Cardiac septum (tissue), 1 donor: ENCODE results near the gene LPCAT1. TPM values are rescaled to one million over a fixed set of nuclear protein-coding genes. Genes with fewer than 3 reads are reported as not detected.
"Not testable (repeated sequence)": the region's sequence is repeated elsewhere in the genome, so short reads cannot be mapped to it uniquely, and the experiment has no call there.

Source experiments
- DNase-seq: peaks from one replicate; pipeline ENCODE4 v3.0.0-alpha.2; 2020; ENCODE audit warnings: low spot score
- intact Hi-C: fragments of 100-400 bp; cut with DNase I; formaldehyde crosslinking; loops from one replicate; pipeline ENCODE4 v1.14.0; 2022
- total RNA-seq: library from RNA; stranded (reverse); fragmentation: NEBNext Ultra II Directional; extraction: Animal tissue kit (Norgen Biotek cat#: 25700); gene quantifications from one replicate; pipeline ENCODE4 v1.2.1, GENCODE V29; 2021
- donor health status: DM: no; HTN: no; CAD: no.

Gene LPCAT1
- total RNA-seq, 1 donor from 2014 or later: 14.7 TPM

DNA sequence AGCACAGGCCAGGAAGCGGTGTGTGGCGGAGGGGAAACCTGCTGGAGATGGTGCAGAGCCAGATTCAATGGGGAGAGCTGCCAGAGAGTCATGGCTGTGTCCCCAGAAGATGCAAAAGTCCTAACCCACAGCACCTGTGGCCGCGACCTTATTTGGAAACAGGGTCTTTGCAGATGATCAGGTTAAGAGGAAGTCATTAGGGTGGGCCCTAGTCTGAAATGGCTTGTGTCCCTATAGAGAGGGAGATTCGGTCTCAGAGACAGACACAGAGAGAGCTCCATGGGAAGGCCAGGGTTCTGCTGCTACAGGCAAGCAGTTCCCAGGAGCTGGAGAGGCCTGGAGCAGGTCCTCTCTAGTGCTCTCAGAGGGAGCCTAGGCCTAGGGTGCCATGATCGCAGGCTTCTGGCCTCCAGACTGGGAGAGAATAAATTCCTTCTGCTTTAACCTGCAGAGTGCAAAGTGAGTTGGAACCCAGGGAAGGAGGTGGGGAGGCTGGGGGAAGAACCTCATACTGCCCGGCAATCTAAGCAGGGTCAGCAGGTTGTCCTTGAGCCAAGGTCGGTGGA lies 1.9 kb upstream of the LPCAT1 start:
- intact Hi-C loops: no loop called here
- DNase-seq: peak; percentile 56

DNA sequence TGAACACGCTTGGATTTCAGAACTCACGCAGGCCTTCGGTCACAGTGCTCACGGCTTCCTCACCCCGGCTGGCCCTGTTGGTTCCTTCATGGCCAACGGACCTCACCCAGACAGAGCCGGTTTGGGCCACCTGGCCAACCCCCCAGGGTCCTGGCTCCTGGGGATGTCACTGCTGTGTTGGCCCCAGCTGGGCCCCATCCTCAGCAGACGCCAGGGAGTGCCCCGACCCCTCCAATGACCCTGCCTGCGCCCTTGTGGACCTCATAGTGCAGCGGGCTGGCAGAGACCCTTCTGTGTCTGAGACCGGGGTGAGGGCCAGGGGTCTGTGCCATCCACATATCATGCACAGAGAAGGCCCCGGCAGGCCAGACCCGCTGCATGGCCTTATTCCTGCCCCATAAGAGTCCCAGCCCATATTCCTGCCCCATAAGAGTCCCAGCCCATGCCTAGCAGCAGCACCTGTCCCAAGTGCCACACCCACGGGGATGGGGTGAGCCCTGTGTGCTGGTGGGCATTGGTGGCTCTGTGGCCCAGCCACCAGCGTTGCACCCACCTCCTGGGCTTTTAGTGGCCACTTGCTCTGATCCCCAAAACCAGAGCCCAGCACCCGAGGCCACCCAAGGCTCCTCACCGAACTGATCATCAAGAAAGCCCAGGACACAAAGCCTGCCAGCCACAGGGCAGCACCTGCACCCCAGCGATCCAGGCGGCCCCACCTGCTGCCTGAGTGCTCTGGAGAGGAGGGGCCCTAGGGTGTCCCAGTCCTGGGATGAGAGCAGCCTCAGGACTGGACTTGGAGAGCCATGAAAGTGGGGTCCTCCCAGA lies 1.3 kb upstream of the LPCAT1 start:
- DNase-seq: peak; percentile 73
- intact Hi-C loops: no loop called here

DNA sequence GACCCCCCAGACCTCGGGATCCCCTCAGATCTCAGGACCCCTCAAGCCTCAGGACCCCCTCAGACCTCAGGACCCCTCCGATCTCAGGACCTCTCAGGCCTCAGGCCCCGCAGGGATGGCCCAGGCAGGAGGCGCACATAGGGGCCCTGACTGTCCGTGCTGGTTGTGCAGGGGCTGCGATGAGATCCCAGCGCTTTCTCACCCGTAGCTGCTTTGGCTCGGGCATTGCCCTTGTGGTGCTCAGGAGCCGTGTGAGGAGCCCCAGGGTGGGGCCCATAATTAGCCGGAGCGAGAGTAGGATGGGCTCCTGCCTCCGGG lies 680 bp upstream of the LPCAT1 start:
- intact Hi-C loops: no loop called here
- DNase-seq: no peak

DNA sequence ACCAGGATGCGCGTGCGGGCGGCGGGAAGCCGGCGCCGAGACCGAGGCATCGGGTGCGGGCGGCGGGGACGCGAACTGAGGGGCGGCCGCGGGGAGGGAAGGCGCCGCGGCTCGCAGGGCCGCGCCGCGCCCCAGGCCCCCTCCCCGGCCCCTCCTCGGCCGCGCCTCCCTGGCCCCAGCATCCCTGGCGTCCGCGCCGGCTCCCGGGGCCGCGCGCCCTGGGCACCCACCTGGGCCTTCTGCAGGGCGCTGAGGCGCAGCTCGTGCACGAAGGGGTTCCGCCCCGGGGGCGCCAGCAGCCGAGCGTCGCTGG lies 324 bp downstream of the LPCAT1 start:
- intact Hi-C loops: no loop called here
- DNase-seq: peak; percentile 72

DNA sequence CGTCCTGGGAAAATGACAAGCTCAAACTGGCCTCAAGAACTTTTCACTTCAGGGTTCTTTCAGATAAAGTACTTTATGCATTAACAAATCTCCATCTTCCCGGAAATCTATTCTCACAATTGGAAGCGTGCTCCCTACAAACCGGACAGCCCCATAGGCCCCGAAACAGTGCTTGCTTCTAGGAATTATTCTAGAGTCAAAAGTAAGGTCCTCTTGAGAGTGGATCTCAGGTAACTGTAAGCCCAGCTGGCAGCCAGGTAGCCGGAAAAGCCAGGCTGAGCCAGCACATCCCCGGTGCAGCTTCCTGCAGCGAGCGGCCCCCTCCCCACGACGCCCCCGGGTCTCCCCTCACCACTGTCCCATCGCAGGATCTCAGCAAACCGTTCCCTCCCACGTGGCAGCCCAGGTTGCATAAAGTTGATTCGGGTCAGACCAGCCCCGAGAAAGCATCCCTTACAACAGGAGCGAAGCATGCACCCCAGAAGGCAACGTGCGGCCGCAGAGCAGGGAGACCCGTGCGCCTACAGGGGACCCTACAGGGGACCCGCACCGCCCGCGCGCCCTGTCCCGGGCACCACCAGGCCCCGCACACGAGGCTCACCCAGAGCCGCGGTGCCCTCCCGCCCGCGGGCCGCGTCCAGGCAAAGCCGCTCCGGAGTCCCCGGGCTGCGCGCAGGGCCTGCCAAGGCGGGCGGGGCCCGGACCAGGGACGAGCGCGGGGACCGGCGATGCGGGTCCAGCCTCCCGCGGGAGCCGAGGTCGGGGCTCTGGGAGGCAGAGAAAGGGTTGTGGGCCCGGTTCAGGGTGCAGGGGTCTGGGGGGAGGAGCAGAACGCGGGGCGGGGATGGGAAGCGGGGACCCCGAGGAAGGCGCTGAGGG lies 920 bp downstream of the LPCAT1 start:
- intact Hi-C loops: no loop called here
- peak; percentile 75 for DNase-seq

DNA sequence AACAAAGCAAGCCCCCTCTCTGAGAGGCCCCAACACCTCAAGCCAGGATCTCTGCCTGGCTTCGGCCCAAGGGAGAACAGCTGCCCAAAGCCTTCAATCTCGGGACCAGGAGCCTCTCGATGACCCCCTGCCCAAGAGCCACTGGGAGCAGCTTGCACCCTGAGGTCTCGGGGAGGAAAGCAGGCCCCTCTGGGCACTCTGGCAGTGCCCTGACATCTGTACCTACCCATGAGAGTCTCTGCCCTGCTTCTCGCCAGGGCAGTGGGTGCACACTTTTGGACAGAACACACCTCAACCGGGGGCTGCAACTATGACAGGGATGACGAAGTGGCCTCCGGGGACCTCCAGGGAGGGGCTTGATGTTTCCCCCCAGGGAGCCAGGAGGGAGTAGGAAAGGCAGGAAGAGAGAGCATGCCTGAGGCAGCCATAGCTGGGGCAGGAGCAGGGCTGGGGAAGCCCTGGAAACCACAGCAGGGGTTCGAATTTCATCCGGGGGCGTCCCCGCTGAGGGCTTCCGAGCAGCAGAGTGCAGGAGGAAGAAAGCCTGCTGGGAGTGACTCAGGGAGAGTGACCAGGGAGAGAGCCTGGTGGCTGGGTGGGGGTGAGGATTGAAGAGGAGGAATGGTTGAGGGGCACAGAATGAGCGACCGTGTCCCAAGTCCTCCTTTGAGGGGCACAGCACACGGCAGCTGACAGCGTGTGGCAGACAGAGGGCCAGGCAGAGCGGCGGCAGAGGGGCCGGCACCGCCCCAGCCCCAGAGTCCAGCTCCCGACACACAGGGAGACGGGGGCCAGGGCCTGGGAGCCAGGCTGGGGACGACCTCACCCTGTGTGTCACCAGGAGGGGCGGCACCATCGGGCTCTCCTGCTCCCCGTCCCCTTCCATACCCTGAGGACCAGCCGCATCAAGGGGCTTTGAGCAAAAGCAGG lies 1.8 kb downstream of the LPCAT1 start:
- DNase-seq: peak; percentile 61
- intact Hi-C loops: no loop called here

DNA sequence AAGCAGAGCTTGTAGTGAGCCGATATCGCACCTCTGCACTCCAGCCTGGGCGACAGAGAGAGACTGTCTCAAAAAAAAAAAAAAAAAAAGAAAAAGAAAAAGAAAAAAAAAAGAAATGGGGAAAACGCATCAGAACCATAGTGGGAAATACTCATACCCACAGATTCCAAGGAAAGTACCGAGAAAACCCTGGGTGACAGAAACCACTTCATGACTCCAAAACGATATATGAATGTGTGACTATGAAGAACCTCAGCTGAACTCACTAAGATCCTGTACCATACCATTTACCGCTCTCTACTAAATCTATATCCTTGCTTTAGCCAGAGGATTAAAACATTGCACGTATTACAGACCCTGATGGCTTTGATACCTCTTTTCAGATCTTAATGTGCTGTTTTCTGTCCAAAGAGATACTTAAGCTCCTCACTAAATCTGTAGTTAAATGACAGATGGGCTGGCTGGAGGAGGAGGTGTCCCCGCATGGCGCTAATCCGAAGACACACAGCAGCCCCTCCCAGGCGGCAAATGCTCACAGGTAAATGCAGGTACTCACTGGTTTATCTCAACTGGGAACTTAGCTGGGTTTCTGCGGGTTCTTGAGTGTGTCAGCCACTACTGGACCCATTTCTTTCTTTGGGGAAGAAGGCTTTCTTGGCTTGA lies 2.8 kb downstream of the LPCAT1 start:
- no peak for DNase-seq
- intact Hi-C loops: no loop called here

DNA sequence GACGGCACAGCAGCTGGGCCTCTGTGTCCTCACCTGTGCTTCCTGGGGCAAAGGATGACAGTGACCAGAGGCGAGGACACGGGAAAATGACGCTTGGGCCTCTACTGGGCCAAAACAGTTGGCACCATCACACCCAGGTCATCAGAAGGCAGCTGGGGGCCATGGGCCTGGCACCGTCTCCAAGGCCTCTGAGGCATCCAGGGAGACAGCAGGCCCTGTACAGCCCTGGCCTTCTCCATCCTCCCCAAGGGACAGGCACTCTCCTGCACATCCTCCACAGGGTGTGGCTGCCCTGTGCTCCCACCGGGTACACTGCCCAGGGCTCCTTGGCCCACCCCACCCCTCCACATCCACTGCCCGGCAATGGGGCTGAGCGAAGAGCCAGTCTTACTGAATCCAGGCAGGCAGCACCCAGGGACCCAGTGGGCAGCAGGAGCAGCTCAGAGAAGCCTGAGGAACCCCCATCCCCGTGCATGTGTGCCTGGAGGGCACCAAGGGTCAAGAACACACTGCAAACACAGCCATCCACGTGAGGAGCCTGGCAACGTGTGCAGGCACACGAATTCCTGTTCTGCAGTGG lies 4.0 kb downstream of the LPCAT1 start:
- DNase-seq: peak; percentile 53
- intact Hi-C loops: no loop called here

DNA sequence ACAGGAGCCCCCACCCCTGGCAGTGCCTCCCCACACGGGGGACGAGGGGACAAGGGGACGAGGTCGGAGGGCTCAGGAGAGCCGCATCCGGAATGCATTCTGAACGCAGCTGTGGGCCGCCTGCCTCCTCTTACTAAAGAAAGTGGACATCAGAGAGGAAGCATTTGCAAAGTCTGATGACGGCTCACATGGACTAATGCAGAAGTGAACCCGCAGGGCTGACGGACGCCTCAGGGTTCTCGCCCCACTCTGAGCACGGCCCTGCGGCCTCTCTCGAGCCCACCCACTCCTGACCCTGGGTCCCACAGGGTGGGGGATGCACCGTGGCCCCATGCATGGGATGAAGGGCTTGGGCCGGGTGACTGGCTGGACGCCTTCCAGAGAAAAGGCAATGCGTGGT lies 5.9 kb downstream of the LPCAT1 start:
- intact Hi-C loops: no loop called here

DNA sequence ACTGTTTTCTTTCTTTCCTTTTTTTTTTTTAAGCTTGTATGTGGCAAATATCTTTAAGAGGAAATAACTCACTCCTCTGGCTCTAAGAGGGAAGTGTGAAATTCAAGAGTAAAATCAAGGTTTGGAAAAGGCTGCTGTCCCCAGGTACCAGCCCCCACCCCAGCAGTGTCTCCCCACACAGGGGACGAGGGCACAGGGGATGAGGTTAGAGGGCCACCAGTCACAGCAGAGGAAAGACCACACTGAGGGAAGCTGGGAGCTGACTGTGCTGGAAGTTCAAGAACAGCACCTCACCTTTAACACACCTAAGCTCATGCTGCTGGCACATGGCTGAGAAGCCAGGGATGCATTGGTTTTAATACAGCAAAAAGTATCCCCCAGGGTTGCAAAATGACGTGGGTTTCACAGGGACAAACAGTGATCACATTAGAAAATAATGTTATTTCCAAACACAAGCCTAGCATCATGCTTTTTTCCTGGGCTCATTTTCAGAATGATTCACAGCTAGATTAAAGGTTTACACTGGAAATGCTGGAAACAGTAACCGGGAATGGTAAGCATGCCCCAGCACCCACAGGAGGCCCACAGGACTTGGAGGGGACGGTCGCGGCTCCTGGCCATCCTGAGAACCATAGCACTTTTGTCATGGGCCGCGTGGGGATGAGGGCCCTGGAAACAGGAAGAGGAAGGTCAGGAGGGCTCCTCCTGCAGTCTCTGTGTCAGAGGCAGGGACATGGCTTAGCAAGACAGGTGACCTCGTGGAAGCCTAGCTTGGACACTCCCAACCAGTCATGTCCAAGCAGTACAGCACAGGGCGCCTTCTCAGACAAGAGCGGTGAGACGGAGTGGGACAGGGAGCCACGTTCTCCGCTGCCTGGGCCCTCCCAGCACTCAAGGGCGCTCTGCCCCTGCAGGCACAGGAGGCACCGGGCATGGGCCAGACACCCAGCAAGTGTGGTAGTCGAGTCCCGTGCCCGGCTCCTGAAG lies 6.9 kb downstream of the LPCAT1 start:
- intact Hi-C loops: no loop called here
- DNase-seq: peak; percentile 51

More for the DNA sequence above, 5.9 kb downstream of the LPCAT1 start:
- peak; percentile 59 for DNase-seq

DNA sequence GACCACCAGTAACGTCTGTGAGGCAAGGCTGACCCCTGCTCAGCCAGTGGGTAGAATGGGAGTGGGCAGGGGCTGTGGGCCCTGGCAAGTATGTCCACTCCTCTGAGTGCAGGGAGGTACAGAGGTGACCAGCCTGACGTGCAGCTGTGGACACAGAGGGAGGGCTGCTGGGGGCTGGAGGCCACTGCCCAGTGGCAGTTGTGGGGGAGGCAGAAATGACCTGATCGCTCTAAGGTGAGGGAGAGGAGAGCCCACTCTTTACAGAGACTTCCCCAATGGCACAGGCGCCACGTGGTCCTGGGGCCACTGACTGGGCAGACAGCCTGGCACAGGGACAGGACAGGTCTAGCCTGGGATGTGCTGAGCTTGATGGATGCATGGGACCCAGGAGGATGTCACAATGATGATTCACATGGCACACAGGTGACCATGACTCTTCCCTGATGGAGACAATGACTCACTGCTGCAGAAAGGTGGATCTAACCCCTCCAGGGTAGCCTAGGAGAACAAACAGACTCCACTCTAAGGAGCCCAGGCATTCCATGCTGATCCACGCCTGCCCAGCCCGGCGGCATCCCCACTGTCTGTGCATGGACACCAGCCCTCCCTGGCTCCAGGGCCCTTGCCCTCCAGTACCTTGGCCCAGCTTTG lies 7.7 kb downstream of the LPCAT1 start:
- intact Hi-C loops: no loop called here
- DNase-seq: peak; percentile 57

DNA sequence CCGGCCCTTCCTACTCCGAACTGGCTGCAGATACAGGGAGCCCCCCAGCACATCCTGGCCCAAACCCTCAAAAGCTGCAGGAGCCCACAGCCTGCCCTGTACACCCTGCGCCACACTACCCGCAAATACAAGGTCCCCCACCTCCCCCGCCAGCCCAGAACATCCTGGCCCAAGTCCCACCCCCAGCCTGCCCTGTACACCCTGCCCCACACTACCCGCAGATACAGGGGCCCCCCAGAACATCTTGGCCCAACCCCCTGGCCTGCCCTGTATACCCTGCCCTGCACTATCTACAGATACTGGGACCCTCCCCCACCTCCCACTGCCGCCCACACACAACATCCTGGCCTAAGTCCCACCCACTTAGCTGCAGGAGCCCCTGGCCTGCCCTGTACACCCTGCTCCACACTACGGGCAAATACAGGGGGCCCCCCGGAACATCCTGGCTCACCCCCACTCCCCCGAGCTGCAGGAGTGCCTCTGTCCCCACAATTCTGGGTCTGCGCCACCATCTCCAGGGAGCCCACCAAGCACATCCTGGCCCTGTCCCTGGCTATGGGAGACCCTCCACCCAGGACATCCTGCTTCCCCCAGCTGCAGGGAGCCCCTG lies 8.3 kb downstream of the LPCAT1 start:
- intact Hi-C loops: no loop called here
- peak; percentile 60 for DNase-seq

DNA sequence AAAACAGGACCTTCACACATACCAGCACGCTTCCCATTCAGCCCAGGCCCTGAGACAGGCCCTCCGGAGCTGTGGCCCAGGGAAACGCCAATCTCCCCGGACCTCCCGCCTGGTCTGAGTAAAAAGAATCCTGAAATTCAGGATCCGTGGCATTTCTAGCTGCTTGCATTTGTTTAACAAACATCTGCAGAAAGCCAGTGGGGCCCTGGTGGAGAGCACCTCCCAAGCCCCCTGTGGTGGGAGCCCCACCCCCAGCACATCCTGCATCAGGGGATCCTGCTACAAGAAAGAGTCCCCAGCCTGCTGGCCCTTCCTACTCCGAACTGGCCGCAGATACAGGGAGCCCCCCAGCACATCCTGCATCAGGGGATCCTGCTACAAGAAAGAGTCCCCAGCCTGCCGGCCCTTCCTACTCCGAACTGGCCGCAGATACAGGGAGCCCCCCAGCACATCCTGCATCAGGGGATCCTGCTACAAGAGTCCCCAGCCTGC lies 8.9 kb downstream of the LPCAT1 start:
- intact Hi-C loops: not testable (repeated sequence)

DNA sequence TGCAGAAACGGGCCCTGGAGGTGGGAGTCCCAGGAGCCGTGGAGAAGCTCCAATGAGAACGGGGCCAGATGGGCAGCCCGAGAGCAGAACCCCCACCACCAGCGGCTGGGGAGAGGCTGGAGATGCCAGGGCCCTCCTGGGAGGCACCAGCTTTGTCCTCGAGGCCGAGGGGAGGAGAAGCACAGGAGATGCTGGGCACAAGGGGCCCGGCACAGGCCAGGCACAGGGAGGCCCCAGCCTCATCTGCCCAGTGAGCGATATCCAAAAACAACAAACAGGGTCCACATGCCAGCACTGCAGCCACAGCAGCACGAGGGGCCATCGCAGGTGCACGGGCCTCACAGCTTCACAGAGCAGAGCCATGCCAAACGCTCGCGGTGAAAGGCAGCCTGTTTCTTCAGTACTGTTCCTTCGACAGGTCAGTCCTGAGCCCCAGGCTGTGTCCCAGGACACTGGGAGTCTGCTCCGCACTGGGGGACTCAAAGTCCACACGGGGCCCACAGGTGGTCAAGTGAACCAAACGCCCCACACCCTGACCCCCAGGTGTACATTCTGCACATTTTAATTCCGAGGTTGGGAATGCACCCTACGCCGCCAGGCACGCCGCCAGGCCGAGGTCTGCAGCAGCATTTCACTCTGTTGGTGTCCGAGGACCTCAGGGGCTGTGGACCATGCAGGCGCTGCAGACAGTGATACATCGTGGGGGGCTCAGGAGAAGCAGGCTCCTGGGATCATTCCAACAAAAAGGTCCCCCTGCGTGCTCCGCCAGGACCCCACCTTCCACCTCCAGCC lies 9.5 kb downstream of the LPCAT1 start:
- intact Hi-C loops: no loop called here
- DNase-seq: peak; percentile 66

More for the DNA sequence above, 8.9 kb downstream of the LPCAT1 start:
- peak; percentile 60 for DNase-seq

DNA sequence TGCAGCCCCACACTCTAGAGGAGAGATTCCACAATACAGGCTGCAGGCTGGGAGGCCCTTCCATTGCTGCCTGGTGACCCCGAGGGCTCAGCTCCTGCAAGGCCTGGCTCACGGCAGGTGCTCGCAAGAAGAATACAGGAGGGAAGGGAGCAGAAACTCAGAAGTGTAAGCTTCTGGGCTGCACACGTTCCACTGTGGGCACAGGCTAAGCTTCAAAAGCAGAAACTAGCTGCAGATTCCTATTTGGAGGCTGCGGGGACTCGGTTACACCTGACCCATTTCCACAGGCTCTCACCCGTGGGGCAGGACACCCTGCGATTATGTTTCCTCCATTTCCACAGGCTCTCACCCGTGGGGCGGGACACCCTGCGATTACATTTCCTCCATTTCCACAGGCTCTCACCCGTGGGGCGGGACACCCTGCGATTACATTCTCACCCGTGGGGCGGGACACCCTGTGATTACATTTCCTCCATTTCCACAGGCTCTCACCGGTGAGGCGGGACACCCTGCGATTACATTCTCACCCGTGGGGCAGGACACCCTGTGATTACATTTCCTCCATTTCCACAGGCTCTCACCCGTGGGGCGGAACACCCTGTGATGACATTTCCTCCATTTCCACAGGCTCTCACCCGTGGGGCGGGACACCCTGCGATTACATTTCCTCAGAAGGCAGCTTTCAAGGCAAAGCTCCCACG lies 10.3 kb downstream of the LPCAT1 start:
- peak; percentile 76 for DNase-seq
- intact Hi-C loops: no loop called here
